Fibroblast of lung (primary cell): Measurements from ENCODE around the gene NBPF20.
"Not testable (repeated sequence)": the region's sequence is repeated elsewhere in the genome, so short reads cannot be mapped to it uniquely, and the experiment has no call there.

Experiments used
- CTCF ChIP-seq, 2 donors: IDR thresholded peaks in 1 of 2; conservative IDR thresholded peaks in 1 of 2; 1 replicate in 1 of 2; 2 replicates in 1 of 2; pipeline ENCODE4 v1.5.1; 2011 to 2012; ENCODE audit warnings: low read length in 2 of 2, control low read depth in 1 of 2, inconsistent platforms in 1 of 2, low read depth in 1 of 2, mild to moderate bottlenecking in 1 of 2
- EZH2 ChIP-seq: IDR thresholded peaks from 2 replicates; pipeline ENCODE4 v1.5.1; 2012; ENCODE audit warnings: low read length, control low read depth, mild to moderate bottlenecking; ENCODE audit errors: missing control alignments

DNA sequence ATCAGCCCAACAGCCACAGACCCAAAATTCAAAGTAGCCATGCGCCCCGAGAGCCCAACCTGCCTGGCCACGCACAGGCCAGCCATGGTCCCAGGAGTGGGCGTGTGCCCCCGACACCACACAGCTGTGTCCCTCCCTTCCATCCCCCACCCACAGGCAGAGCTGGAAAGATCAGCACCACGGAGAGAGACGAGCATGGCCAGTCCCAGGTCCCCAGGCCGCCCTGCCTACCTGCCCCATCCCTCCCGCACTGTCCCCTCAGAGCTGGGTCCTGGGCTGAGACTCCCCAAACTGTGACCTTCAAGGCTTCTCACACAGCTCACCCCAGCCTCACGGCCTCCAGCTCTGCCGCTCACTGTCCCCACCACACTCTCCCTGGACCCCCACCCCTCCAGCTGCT, 19.8 kb upstream of the NBPF20 start:
- TF ChIP-seq EZH2; CTCF (conservative IDR thresholded peaks at IDR 0.05 in 1 of 2, IDR thresholded peaks at IDR 0.05 in 1 of 2; ENCODE audit: low read depth in 1 of 2, low read length in 2 of 2): not testable (repeated sequence)
